ENCODE measurements around the gene TNFAIP2.

Gene TNFAIP2

GRCh38 chr14:103122947-103123633, at the start of gene TNFAIP2:
Gene TNFAIP2 (plus strand): TSS chr14:103123461. CDS start chr14:103126458, 2,997 bp downstream.
- DNase-seq (ENCODE audit: low read depth in 3 of 3): no peak

- no peak for DNase-seq (ENCODE audit: low read depth in 3 of 3)
Measured at GRCh38 chr14:103073876-103074728, 49.2 kb upstream of the TNFAIP2 start.

- no peak for DNase-seq (ENCODE audit: low read depth in 3 of 3)
Measured at GRCh38 chr14:103074729-103075367, 48.4 kb upstream of the TNFAIP2 start.

- DNase-seq (ENCODE audit: low read depth in 3 of 3): peak; percentile 44 to 64 (median 56)
Measured at GRCh38 chr14:103078420-103078749, 44.9 kb upstream of the TNFAIP2 start.

- no peak for DNase-seq (ENCODE audit: low read depth in 3 of 3)
Measured at GRCh38 chr14:103078860-103079587, 44.2 kb upstream of the TNFAIP2 start.

GRCh38 chr14:103081951-103082350, 41.3 kb upstream of the TNFAIP2 start:
- no peak for DNase-seq (ENCODE audit: low read depth in 3 of 3)

- DNase-seq (ENCODE audit: low read depth in 3 of 3): no peak
Measured at GRCh38 chr14:103084021-103084919, 39.0 kb upstream of the TNFAIP2 start, which contains the start of gene LBHD2. Gene LBHD2 (plus strand): TSS chr14:103084210. CDS start chr14:103086013, 1,803 bp downstream.

GRCh38 chr14:103085106-103086091, 37.9 kb upstream of the TNFAIP2 start:
- DNase-seq (ENCODE audit: low read depth in 3 of 3): no peak

- DNase-seq (ENCODE audit: low read depth in 3 of 3): no peak
Measured at GRCh38 chr14:103086771-103087342, 36.4 kb upstream of the TNFAIP2 start.

GRCh38 chr14:103087343-103087835, 35.9 kb upstream of the TNFAIP2 start:
- no peak for DNase-seq (ENCODE audit: low read depth in 3 of 3)

- no peak for DNase-seq (ENCODE audit: low read depth in 3 of 3)
Measured at GRCh38 chr14:103088921-103089320, 34.3 kb upstream of the TNFAIP2 start.

- DNase-seq (ENCODE audit: low read depth in 3 of 3): no peak
Measured at GRCh38 chr14:103089386-103090335, 33.6 kb upstream of the TNFAIP2 start.

- DNase-seq (ENCODE audit: low read depth in 3 of 3): no peak
Measured at GRCh38 chr14:103090481-103091020, 32.7 kb upstream of the TNFAIP2 start.

- peak; percentile 66 to 69 (median 67) for DNase-seq (ENCODE audit: low read depth in 3 of 3)
Measured at GRCh38 chr14:103091041-103091882, 32.0 kb upstream of the TNFAIP2 start.

- no peak for DNase-seq (ENCODE audit: low read depth in 3 of 3)
Measured at GRCh38 chr14:103091883-103092222, 31.4 kb upstream of the TNFAIP2 start.

- no peak for DNase-seq (ENCODE audit: low read depth in 3 of 3)
Measured at GRCh38 chr14:103093856-103094405, 29.3 kb upstream of the TNFAIP2 start.
